K562 (cell line): ENCODE results near the gene LRRC25. TPM values are rescaled to one million over a fixed set of nuclear protein-coding genes. Genes with fewer than 3 reads are reported as not detected.
A peak's percentile ranks its signal among the peaks of the same experiment; 100 is the strongest.

Experiments
- BRF1 ChIP-seq: IDR thresholded peaks from 3 replicates; pipeline ENCODE4 v1.6.1; 2011; ENCODE audit warnings: borderline replicate concordance, mild to moderate bottlenecking; ENCODE audit not compliant: insufficient read length; ENCODE audit errors: extremely low read depth
- CC2D1A ChIP-seq: fragments of 450-650 bp; IDR thresholded peaks from 2 replicates; pipeline ENCODE4 v1.6.1; 2017; ENCODE audit warnings: mild to moderate bottlenecking
- EP400 ChIP-seq: fragments of 450-650 bp; IDR thresholded peaks from 2 replicates; pipeline ENCODE4 v1.6.1; 2017; ENCODE audit warnings: antibody characterized with exemption, mild to moderate bottlenecking, moderate library complexity
- FOSL1 ChIP-seq: fragments of 200-800 bp; sonication (Bioruptor generic); conservative IDR thresholded peaks from 2 replicates; pipeline ENCODE4 v1.6.1; 2016; ENCODE audit warnings: missing genetic modification characterization, missing compliant biosample characterization
- FOXM1 ChIP-seq, 2 experiments: fragments of 450-650 bp in 1 of 2; sonication (generic) in 1 of 2; formaldehyde crosslinking in 1 of 2; IDR thresholded peaks; 2 replicates each; pipeline versions ENCODE4 v1.6.1 to v1.9.0; 2017 to 2022; ENCODE audit warnings: low read depth in 2 of 2, mild to moderate bottlenecking in 2 of 2, missing genetic modification reagents in 1 of 2, moderate library complexity in 1 of 2
- GATAD2A ChIP-seq: fragments of 450-650 bp; IDR thresholded peaks from 2 replicates; pipeline ENCODE4 v1.6.1; 2017
- KHSRP ChIP-seq: fragments of 450-650 bp; IDR thresholded peaks from 2 replicates; pipeline ENCODE4 v1.6.1; 2017
- NBN ChIP-seq: fragments of 450-650 bp; IDR thresholded peaks from 2 replicates; pipeline ENCODE4 v1.6.1; 2016; ENCODE audit warnings: low read depth, mild to moderate bottlenecking
- SP2 ChIP-seq: IDR thresholded peaks from 2 replicates; pipeline ENCODE4 v1.6.1; 2011; ENCODE audit warnings: mild to moderate bottlenecking, low read depth, low read length, moderate library complexity; ENCODE audit not compliant: poor library complexity, severe bottlenecking; ENCODE audit errors: extremely low read depth
- TAF9B ChIP-seq: fragments of 450-650 bp; IDR thresholded peaks from 2 replicates; pipeline ENCODE4 v1.6.1; 2018; ENCODE audit warnings: mild to moderate bottlenecking; ENCODE audit not compliant: partially characterized antibody
- TRIM24 ChIP-seq, 2 experiments: fragments of 450-650 bp; IDR thresholded peaks; 2 replicates each; pipeline ENCODE4 v1.6.1; 2016
- TSC22D4 ChIP-seq: fragments of 450-650 bp; IDR thresholded peaks from 2 replicates; pipeline ENCODE4 v1.6.1; 2016; ENCODE audit warnings: missing genetic modification characterization, missing biosample characterization, control low read depth
- ZBTB1 ChIP-seq: sonication (generic); formaldehyde crosslinking; IDR thresholded peaks from 2 replicates; pipeline ENCODE4 v1.8.1; 2023; ENCODE audit warnings: missing genetic modification reagents, low read depth, mild to moderate bottlenecking, borderline replicate concordance
- ZBTB8A ChIP-seq: fragments of 450-650 bp; IDR thresholded peaks from 2 replicates; pipeline ENCODE4 v1.6.1; 2018; ENCODE audit warnings: mild to moderate bottlenecking, moderate library complexity; ENCODE audit not compliant: partially characterized antibody
- ZFP1 ChIP-seq: fragments of 450-650 bp; formaldehyde crosslinking; IDR thresholded peaks from 2 replicates; pipeline ENCODE4 v1.4.0; 2020; ENCODE audit warnings: mild to moderate bottlenecking, mixed read lengths
- ZKSCAN8 ChIP-seq: fragments of 200-800 bp; sonication (Bioruptor generic); IDR thresholded peaks from 2 replicates; pipeline ENCODE4 v1.6.1; 2016; ENCODE audit warnings: missing genetic modification characterization, missing compliant biosample characterization
- ZNF134 ChIP-seq: fragments of 250-450 bp; sonication (Bioruptor Pico); conservative IDR thresholded peaks from 2 replicates; pipeline ENCODE4 v1.4.0; 2020
- ZNF76 ChIP-seq: fragments of 250-450 bp; sonication (Bioruptor Pico); IDR thresholded peaks from 2 replicates; pipeline ENCODE4 v1.4.0; 2020; ENCODE audit warnings: mild to moderate bottlenecking, moderate library complexity, borderline replicate concordance
- ZNF780A ChIP-seq: fragments of 250-450 bp; sonication (Bioruptor Pico); IDR thresholded peaks from 2 replicates; pipeline ENCODE4 v1.5.0; 2021; ENCODE audit warnings: mild to moderate bottlenecking
- polyA plus RNA-seq, 8 experiments: library from polyadenylated mRNA; depleted of rRNA in 4 of 8; stranded (reverse) in 5 of 8; unstranded in 3 of 8; fragments of >200 nt; fragmentation: Nextera tagmentation in 2 of 8; fragmentation: Illumina TruSeq in 1 of 8; extraction: Ambion mirVana in 2 of 8; extraction: Trizol in 1 of 8; gene quantifications; 2 replicates each; pipeline versions ENCODE4 v1.2.1 to v1.2.3, GENCODE V29; 2011 to 2014; ENCODE audit warnings: inconsistent platforms in 1 of 8, missing spikeins in 1 of 8
- total RNA-seq, 7 experiments: library from RNA; depleted of rRNA in 6 of 7; stranded (reverse); fragments of >200 nt in 6 of 7; fragmentation: Illumina TruSeq in 2 of 7; extraction: Trizol in 2 of 7; gene quantifications; 2 replicates each; pipeline versions ENCODE4 v1.2.1 to v1.2.3, GENCODE V29; 2011 to 2021; ENCODE audit warnings: low replicate concordance in 1 of 7
- TF ChIP-seq, protein P1 (sequence below): sonication (generic); formaldehyde crosslinking; IDR thresholded peaks from 2 replicates; pipeline ENCODE4 v1.8.1; 2022; ENCODE audit warnings: missing genetic modification reagents
- TF ChIP-seq, protein P2 (sequence below): fragments of 250-450 bp; sonication (Bioruptor Pico); IDR thresholded peaks from 2 replicates; pipeline ENCODE4 v1.4.0; 2020; ENCODE audit warnings: mild to moderate bottlenecking, moderate library complexity
- TF ChIP-seq, protein P3 (sequence below): fragments of 450-650 bp; formaldehyde crosslinking; IDR thresholded peaks from 2 replicates; pipeline ENCODE4 v1.4.0; 2020; ENCODE audit warnings: mild to moderate bottlenecking, moderate library complexity
- TF ChIP-seq, protein P4 (sequence below): fragments of 250-450 bp; sonication (Bioruptor Pico); IDR thresholded peaks from 2 replicates; pipeline ENCODE4 v1.4.0; 2020; ENCODE audit warnings: mild to moderate bottlenecking

LRRC25 gene
- total and polyA plus RNA-seq, 9 of the 15 experiments (the other 6 are each of a cell fraction or from before 2014, with no cell fraction given) = 0.07 to 0.36 (median 0.10) TPM; not detected in 3

DNA sequence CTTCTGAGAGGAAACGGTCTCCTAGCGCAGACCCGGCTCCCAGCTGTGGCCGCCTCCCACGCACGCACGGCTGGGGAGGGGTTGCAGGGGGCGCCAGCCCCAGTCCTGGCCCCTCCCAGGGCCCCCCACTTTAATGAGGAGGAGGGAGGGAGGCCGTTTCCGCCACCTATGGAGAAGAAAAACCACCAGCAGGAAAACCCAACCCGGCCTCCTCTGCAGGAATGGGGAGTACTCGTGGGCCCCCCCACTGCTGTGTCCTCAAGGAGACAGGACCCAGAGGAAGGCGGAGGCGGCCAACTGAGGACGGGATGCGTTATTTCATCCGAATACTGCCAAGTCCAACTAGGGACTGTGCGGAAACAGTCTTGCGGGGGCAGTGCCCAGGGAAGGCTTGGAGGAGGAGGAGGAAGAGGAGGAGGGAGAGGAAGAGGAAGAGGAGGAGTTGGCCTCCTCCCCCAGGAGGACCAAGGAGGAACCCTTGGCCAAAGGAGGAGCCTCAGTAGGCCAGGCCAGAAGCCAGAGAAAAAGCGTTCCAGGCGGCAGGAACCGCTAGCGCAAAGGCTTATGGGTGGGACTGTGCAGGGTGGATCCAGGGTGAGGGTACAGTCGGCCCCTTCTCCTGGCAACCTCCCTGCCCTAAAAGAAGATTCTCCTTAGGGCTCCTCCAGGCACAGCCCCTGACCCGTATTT, 17.9 kb upstream of the LRRC25 start (continued):
- TF ChIP-seq ZNF76 (CRISPR knock-in tag) (peak; percentile 93), TAF9B (peak; percentile 81), FOXM1 (IDR thresholded peaks at IDR 0.05; ENCODE audit: low read depth) (peak; percentile 57; the same call in 1 of the 2 replicates), FOXM1 (CRISPR knock-in tag; IDR thresholded peaks at IDR 0.05; ENCODE audit: low read depth) (no peak), GATAD2A (peak; percentile 97; the same call in 1 of the 2 replicates), ZFP1 (CRISPR knock-in tag) (0 out of 2 replicates have a peak, but pooled peaks have one; percentile 23), ZNF134 (CRISPR knock-in tag) (0 out of 2 replicates have a peak, but pooled peaks have one; percentile 47), KHSRP (no peak), ZNF780A (0 out of 2 replicates have a peak, but pooled peaks have one; percentile 25), CC2D1A (peak; percentile 99), ZBTB8A (no peak), TSC22D4 (tag) (no peak), ZKSCAN8 (peak; percentile 92), ZBTB1 (0 out of 2 replicates have a peak, but pooled peaks have one; percentile 33), TRIM24 (IDR thresholded peaks at IDR 0.05) (0 out of 4 replicates have a peak, but pooled peaks of 1 of the 2 experiments have one; percentile 25), EP400 (peak; percentile 53), BRF1 (no peak), NBN (peak; percentile 51; the same call in 1 of the 2 replicates), SP2 (no peak), FOSL1 (tag) (no peak)
- TF ChIP-seq, protein P1, sequence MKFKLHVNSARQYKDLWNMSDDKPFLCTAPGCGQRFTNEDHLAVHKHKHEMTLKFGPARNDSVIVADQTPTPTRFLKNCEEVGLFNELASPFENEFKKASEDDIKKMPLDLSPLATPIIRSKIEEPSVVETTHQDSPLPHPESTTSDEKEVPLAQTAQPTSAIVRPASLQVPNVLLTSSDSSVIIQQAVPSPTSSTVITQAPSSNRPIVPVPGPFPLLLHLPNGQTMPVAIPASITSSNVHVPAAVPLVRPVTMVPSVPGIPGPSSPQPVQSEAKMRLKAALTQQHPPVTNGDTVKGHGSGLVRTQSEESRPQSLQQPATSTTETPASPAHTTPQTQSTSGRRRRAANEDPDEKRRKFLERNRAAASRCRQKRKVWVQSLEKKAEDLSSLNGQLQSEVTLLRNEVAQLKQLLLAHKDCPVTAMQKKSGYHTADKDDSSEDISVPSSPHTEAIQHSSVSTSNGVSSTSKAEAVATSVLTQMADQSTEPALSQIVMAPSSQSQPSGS (CRISPR knock-in tag) = no peak
- TF ChIP-seq, protein P2, sequence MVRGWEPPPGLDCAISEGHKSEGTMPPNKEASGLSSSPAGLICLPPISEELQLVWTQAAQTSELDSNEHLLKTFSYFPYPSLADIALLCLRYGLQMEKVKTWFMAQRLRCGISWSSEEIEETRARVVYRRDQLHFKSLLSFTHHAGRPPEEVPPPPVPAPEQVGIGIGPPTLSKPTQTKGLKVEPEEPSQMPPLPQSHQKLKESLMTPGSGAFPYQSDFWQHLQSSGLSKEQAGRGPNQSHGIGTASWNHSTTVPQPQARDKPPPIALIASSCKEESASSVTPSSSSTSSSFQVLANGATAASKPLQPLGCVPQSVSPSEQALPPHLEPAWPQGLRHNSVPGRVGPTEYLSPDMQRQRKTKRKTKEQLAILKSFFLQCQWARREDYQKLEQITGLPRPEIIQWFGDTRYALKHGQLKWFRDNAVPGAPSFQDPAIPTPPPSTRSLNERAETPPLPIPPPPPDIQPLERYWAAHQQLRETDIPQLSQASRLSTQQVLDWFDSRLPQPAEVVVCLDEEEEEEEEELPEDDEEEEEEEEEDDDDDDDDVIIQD (CRISPR knock-in tag) = peak; percentile 82
- TF ChIP-seq, protein P3, sequence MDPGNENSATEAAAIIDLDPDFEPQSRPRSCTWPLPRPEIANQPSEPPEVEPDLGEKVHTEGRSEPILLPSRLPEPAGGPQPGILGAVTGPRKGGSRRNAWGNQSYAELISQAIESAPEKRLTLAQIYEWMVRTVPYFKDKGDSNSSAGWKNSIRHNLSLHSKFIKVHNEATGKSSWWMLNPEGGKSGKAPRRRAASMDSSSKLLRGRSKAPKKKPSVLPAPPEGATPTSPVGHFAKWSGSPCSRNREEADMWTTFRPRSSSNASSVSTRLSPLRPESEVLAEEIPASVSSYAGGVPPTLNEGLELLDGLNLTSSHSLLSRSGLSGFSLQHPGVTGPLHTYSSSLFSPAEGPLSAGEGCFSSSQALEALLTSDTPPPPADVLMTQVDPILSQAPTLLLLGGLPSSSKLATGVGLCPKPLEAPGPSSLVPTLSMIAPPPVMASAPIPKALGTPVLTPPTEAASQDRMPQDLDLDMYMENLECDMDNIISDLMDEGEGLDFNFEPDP (CRISPR knock-in tag) = 0 out of 2 replicates have a peak, but pooled peaks have one; percentile 77
- TF ChIP-seq, protein P4, sequence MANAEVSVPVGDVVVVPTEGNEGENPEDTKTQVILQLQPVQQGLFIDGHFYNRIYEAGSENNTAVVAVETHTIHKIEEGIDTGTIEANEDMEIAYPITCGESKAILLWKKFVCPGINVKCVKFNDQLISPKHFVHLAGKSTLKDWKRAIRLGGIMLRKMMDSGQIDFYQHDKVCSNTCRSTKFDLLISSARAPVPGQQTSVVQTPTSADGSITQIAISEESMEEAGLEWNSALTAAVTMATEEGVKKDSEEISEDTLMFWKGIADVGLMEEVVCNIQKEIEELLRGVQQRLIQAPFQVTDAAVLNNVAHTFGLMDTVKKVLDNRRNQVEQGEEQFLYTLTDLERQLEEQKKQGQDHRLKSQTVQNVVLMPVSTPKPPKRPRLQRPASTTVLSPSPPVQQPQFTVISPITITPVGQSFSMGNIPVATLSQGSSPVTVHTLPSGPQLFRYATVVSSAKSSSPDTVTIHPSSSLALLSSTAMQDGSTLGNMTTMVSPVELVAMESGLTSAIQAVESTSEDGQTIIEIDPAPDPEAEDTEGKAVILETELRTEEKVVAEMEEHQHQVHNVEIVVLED (CRISPR knock-in tag) = peak; percentile 72
